ENCODE data around the gene FRMD1. TPM values are rescaled to one million over a fixed set of nuclear protein-coding genes. Genes with fewer than 3 reads are reported as not detected.

FRMD1 gene
- total and polyA plus RNA-seq, 2 donors (not counting 3 experiments of a cell fraction or from before 2014, with no cell fraction given) = not detected

DNA sequence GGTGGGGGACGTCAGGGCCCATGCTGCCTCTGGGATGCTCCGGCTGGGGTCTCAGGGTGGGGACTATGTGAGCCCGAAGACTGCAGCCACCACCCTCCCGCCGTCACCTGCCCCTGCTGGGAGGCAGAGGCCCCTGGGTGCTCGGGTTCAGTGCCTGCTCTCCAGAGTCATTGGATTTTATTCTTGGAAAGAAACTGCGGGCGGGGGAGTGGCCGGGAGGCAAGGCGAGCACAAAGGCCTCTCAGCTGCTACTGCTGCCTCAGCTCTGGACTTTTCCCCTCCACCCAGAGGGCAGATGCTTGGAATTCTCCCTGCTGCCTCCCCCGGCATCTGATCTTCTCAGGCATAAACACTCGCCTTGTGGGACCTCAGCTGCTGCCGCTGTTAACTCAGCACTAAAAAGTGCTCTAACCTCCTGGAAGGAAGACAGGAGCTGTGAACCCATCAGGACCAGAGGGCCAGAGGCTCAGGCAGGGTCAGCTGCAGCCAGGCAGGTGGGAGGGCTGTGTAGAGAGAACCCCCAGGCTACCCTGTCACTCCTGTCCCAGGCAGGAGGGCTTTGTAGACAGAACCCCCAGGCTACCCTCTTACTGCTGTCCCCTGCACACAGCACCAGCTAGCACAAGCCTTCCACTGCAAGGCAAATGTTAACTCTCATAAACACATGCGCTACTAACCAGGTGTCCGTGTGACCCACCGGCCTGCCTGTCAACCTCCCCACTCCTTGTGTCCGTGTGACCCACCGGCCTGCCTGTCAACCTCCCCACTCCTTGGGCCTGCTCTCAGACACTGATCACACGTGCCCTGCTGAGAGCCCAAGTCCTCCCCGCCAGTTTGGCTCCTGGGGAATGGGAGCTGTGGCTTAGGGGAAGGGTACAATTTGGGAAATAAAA, 9.4 kb upstream of the FRMD1 start:
- Histone ChIP-seq H3K9me3 (replicated peaks; ENCODE audit: control insufficient read depth, insufficient read depth, low read length) (no peaks in the 10 kb centered on the region), H3K4me1 (ENCODE audit: control insufficient read depth, extremely low read depth, insufficient read depth, low read length) (no peaks in the 10 kb centered on the region), H3K9me1 (replicated peaks; ENCODE audit: control insufficient read depth, extremely low read depth, insufficient read depth, low read length) (no peaks in the 10 kb centered on the region), H3K4me3 (replicated peaks in 1 of 3; ENCODE audit: insufficient read depth in 1 of 3, low read depth in 1 of 3, low read length in 3 of 3) (no peak overlapping the region), H4K20me1 (replicated peaks; ENCODE audit: control insufficient read depth, extremely low read depth, insufficient read depth, low read length) (no peaks in the 10 kb centered on the region), H2AFZ (ENCODE audit: low read depth, low read length) (no peak overlapping the region), H3K79me2 (ENCODE audit: control insufficient read depth, insufficient read depth, low read length) (no peaks in the 10 kb centered on the region), H3K36me3 (ENCODE audit: control insufficient read depth in 2 of 2, extremely low read depth in 1 of 2, insufficient read depth in 2 of 2, low read length in 2 of 2) (no peaks in the 10 kb centered on the region), H3K9ac (replicated peaks; ENCODE audit: extremely low read depth, insufficient read depth, low read length) (no peak overlapping the region), H3K4me2 (ENCODE audit: insufficient read depth, low read length) (no peak overlapping the region), H3K27me3 (ENCODE audit: control insufficient read depth in 2 of 2, insufficient read depth in 2 of 2, low read length in 2 of 2) (no peaks in the 10 kb centered on the region), H3K27ac (ENCODE audit: insufficient read depth, low read depth, low read length) (no peak overlapping the region)
- intact Hi-C loops (cut with micrococcal nuclease) = no loop called here
- ChIA-PET CTCF (no interaction called here), POLR2A (no interaction called here)
- BruUV-seq (replicated peaks) = no TSS peak
- dilution Hi-C loops (cut with MboI; ENCODE audit: extremely low pct_ligation_motif_present, low sequenced_read_pairs) = no loop called here
- DNase-seq (ENCODE audit: low read depth, low spot score) (no peak), FAIRE-seq (no peak)
- TF ChIP-seq MYC (IDR thresholded peaks at IDR 0.05; ENCODE audit: low read depth, low read length) = no peak
- no peak for TF ChIP-seq GATA2 (IDR thresholded peaks at IDR 0.05; ENCODE audit: insufficient read depth, insufficient read length, low read depth, low read length)
- TF ChIP-seq, protein P1, sequence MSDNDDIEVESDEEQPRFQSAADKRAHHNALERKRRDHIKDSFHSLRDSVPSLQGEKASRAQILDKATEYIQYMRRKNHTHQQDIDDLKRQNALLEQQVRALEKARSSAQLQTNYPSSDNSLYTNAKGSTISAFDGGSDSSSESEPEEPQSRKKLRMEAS (IDR thresholded peaks at IDR 0.05; ENCODE audit: insufficient read depth, insufficient read length) = no peak

GRCh38 chr6:168087436-168088160, 8.6 kb upstream of the FRMD1 start:
- H3K79me2 ChIP-seq (ENCODE audit: control insufficient read depth, insufficient read depth, low read length) = no peaks in the 10 kb centered on the region
- no TSS peak for BruUV-seq (replicated peaks)
- no peak overlapping the region for H3K9ac ChIP-seq (replicated peaks; ENCODE audit: extremely low read depth, insufficient read depth, low read length)
- H3K9me3 ChIP-seq (replicated peaks; ENCODE audit: control insufficient read depth, insufficient read depth, low read length) = no peaks in the 10 kb centered on the region
- H3K4me1 ChIP-seq (ENCODE audit: control insufficient read depth, extremely low read depth, insufficient read depth, low read length) = no peaks in the 10 kb centered on the region
- no peaks in the 10 kb centered on the region for H3K27me3 ChIP-seq (ENCODE audit: control insufficient read depth in 2 of 2, insufficient read depth in 2 of 2, low read length in 2 of 2)
- H3K4me3 ChIP-seq (replicated peaks in 1 of 3; ENCODE audit: insufficient read depth in 1 of 3, low read depth in 1 of 3, low read length in 3 of 3) = no peak overlapping the region
- TF ChIP-seq JUN (IDR thresholded peaks at IDR 0.05; ENCODE audit: borderline replicate concordance, insufficient read depth, insufficient read length, low read depth) (no peak), MYC (IDR thresholded peaks at IDR 0.05; ENCODE audit: low read depth, low read length) (no peak), EZH2 (IDR thresholded peaks at IDR 0.05; ENCODE audit: borderline replicate concordance, low read depth, low read length, severe bottlenecking) (no peak), GATA2 (IDR thresholded peaks at IDR 0.05; ENCODE audit: insufficient read depth, insufficient read length, low read depth, low read length) (no peak), FOS (IDR thresholded peaks at IDR 0.05; ENCODE audit: borderline replicate concordance, insufficient read depth, low read length) (no peak), POLR2A (IDR thresholded peaks at IDR 0.05; ENCODE audit: low read depth, low read length) (no peak), POLR2AphosphoS5 (IDR thresholded peaks at IDR 0.05; ENCODE audit: insufficient read depth, low read depth, low read length) (no peak)
- TF ChIP-seq, protein P2, sequence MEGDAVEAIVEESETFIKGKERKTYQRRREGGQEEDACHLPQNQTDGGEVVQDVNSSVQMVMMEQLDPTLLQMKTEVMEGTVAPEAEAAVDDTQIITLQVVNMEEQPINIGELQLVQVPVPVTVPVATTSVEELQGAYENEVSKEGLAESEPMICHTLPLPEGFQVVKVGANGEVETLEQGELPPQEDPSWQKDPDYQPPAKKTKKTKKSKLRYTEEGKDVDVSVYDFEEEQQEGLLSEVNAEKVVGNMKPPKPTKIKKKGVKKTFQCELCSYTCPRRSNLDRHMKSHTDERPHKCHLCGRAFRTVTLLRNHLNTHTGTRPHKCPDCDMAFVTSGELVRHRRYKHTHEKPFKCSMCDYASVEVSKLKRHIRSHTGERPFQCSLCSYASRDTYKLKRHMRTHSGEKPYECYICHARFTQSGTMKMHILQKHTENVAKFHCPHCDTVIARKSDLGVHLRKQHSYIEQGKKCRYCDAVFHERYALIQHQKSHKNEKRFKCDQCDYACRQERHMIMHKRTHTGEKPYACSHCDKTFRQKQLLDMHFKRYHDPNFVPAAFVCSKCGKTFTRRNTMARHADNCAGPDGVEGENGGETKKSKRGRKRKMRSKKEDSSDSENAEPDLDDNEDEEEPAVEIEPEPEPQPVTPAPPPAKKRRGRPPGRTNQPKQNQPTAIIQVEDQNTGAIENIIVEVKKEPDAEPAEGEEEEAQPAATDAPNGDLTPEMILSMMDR (IDR thresholded peaks at IDR 0.05; ENCODE audit: extremely low read depth in 1 of 2, insufficient read depth in 1 of 2, low read depth in 1 of 2, low read length in 2 of 2) = no peak
- TF ChIP-seq, protein P1 (IDR thresholded peaks at IDR 0.05; ENCODE audit: insufficient read depth, insufficient read length) = no peak
- ChIA-PET POLR2A (no interaction called here), CTCF (no interaction called here)
- DNase-seq (ENCODE audit: low read depth, low spot score) = no peak
- H3K9me1 ChIP-seq (replicated peaks; ENCODE audit: control insufficient read depth, extremely low read depth, insufficient read depth, low read length) = no peaks in the 10 kb centered on the region
- H3K36me3 ChIP-seq (ENCODE audit: control insufficient read depth in 2 of 2, extremely low read depth in 1 of 2, insufficient read depth in 2 of 2, low read length in 2 of 2) = no peaks in the 10 kb centered on the region
- H3K4me2 ChIP-seq (ENCODE audit: insufficient read depth, low read length) = no peak overlapping the region
- intact Hi-C loops (cut with micrococcal nuclease) (no loop called here), dilution Hi-C loops (cut with MboI; ENCODE audit: extremely low pct_ligation_motif_present, low sequenced_read_pairs) (no loop called here)
- no peak for FAIRE-seq
- H2AFZ ChIP-seq (ENCODE audit: low read depth, low read length) = no peak overlapping the region
- H3K27ac ChIP-seq (ENCODE audit: insufficient read depth, low read depth, low read length) = no peak overlapping the region
- H4K20me1 ChIP-seq (replicated peaks; ENCODE audit: control insufficient read depth, extremely low read depth, insufficient read depth, low read length) = no peaks in the 10 kb centered on the region
